ENCODE data around the gene ISG15. TPM values are rescaled to one million over a fixed set of nuclear protein-coding genes. Genes with fewer than 3 reads are reported as not detected.
A peak's percentile ranks its signal among the peaks of the same experiment; 100 is the strongest.
"Not testable (repeated sequence)": the region's sequence is repeated elsewhere in the genome, so short reads cannot be mapped to it uniquely, and the experiment has no call there.

The ISG15 gene
- total RNA-seq, 2 donors from 2014 or later: 81.0 to 197 TPM

DNA sequence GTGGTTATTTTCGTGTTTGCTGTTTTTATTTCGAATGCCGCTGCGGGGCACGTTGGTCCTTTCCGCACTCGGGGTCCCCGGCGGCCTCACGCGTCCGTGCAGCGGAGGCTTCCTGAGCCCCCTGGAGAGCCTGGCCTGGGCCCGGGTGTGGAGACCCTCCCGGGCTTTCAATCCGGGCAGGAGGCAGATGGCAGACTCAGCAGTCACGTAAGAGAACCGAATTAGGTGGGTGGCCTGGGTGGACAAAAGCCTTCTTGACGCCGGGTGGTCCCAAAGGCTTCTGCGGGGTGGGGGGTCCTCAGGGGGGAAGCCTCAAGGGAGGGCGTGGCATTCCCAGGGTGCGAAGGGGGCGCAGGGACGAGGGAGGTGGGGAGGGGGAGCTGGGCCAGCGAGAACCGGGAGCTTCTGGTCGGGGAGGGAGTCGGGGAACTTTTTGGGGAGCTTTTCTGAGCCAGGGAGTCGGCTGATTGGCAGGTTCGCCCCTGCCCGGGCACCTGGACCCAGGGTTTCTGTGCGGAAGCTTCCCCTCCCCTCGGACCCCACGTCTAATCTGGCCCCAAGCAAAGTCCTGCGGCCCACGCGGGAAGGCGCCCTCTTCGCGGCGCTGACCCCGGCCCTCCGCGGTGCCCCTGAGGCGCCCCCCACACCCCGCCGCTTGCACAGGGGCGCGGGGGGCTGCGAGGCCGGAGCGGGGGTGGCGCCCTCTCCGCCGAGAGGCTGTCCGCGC lies 12.1 kb upstream of the ISG15 start:
- H3K4me3 Mint-ChIP-seq: peak overlapping the region; percentile 80 to 81
- no peak for DNase-seq
- no peak for ATAC-seq (replicated peaks in 1 of 2)
- no peak overlapping the region for H3K27ac Mint-ChIP-seq
- H3K36me3 Mint-ChIP-seq (ENCODE audit: insufficient read depth in 2 of 2): peaks cover 0 to 2% of the 10 kb centered on the region in 2 donors
- H3K9me3 Mint-ChIP-seq: no peaks in the 10 kb centered on the region
- H3K27me3 Mint-ChIP-seq (ENCODE audit: low read depth): peaks cover 35% of the 10 kb centered on the region
- peaks cover 11% of the 10 kb centered on the region for H3K4me1 Mint-ChIP-seq (ENCODE audit: low read depth)

GRCh38 chr1:1003618-1004419 lies 9.5 kb upstream of the ISG15 start:
- Mint-ChIP-seq H3K4me1 (ENCODE audit: low read depth) (peaks cover 11% of the 10 kb centered on the region), H3K27me3 (ENCODE audit: low read depth) (peaks cover 24% of the 10 kb centered on the region), H3K27ac (no peak overlapping the region), H3K36me3 (ENCODE audit: insufficient read depth in 2 of 2) (peaks cover 0 to 2% of the 10 kb centered on the region in 2 donors), H3K4me3 (no peak overlapping the region), H3K9me3 (no peaks in the 10 kb centered on the region)
- ATAC-seq (replicated peaks in 1 of 2) (no peak), DNase-seq (no peak)

DNA sequence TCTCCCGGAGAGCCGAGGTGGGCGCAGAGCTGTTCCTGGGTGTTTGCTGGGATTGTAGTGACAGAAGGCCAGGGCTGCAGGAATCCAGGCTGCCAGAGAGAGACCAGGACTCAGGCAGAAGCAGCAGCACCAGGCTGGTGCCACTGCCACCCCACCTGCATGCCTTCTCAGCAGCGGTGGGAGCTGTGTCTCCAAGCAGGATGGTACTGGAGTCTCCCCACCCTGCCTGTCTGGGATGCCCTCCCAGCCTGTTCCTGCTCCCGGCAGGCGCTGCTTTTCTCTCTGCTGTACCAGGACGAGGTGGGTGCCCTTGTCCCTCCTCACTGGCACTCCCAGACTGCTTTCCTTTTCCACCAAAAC lies 8.9 kb upstream of the ISG15 start:
- Mint-ChIP-seq H3K4me1 (ENCODE audit: low read depth) (peaks cover 16% of the 10 kb centered on the region), H3K27ac (no peak overlapping the region), H3K9me3 (no peaks in the 10 kb centered on the region), H3K36me3 (ENCODE audit: insufficient read depth in 2 of 2) (peaks cover 0 to 2% of the 10 kb centered on the region in 2 donors), H3K4me3 (peak overlapping the region in 1 of 2 donors; percentile 57), H3K27me3 (ENCODE audit: low read depth) (peaks cover 24% of the 10 kb centered on the region)
- DNase-seq: no peak
- ATAC-seq (replicated peaks in 1 of 2): no peak

DNA sequence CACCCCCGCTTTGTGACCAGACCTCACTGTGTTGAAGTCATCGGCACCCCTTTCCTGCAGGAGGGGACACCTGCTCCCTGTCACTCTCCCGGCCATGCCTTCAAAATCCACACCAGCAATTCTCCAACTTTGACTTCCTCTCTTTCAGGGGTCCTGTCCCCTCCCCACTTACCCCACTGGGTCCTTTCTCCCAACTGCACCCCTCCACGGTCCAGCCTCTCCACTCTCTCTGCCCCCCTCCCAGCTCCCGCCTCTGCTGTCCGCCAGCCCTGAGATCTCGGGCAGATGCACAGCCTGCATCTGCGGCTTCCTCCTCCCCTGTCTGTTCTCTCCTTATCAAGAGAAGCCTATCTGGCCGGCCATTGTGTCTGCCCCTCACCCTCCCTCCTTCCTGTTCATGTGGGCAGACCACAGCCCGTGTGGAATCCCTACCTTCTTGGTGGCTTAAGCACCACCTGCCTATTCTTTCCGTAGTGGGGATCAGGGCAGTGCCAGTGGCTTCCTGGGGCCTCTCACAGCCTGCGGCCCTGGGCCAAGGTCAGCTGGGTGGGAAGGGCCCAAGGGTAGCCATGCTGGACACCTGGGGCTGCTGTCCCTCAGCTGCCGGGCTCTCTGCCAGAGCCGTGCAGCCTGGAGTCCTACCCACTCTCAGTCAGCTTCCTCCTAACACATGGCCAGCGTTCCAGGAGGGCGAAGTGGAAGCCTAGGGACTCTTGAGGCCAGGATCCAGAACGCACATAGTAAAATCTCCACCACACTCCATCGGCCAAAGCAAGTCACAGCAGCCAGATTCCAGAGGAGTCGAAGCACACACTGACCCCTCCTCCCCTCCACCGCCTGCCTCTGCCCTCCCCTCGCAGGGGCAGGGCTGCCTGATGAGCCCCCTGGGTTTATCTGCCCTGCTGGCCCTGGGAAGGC lies 8.3 kb upstream of the ISG15 start:
- Mint-ChIP-seq H3K4me3 (peak overlapping the region; percentile 42 to 57), H3K9me3 (no peaks in the 10 kb centered on the region), H3K27ac (no peak overlapping the region), H3K36me3 (ENCODE audit: insufficient read depth in 2 of 2) (peaks cover 0 to 2% of the 10 kb centered on the region in 2 donors), H3K27me3 (ENCODE audit: low read depth) (peaks cover 24% of the 10 kb centered on the region), H3K4me1 (ENCODE audit: low read depth) (peaks cover 16% of the 10 kb centered on the region)
- DNase-seq (no peak), ATAC-seq (replicated peaks in 1 of 2) (peak in 1 of 2 donors; percentile 29)

DNA sequence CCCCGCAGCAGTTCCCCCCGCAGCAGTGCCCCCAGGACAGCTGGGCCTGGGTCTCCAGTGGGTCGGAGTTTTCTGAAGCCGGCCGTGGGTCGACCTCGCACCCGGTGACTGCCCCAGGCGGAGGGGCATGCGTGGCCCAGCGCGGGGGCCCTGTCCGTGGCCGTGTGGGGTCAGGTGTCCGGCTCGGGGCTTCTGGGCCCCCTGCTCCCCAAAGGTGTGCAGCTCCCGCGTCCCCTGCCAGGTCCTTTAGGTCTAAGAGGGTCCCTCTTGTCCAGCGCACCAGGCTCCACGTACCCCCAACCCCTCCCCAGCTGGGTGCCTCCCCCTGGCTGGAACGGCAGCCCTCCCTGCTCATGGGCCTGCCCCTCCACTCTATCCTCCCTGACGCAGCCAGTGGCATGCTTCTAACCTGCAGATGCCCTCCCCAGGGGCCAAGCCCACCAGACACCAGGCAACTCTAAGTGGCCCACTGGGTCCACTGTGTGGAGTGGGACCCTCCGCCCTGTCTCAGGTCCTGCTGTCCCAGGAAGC lies 7.5 kb upstream of the ISG15 start:
- Mint-ChIP-seq H3K4me1 (ENCODE audit: low read depth) (peaks cover 16% of the 10 kb centered on the region), H3K4me3 (no peak overlapping the region), H3K27ac (no peak overlapping the region), H3K36me3 (ENCODE audit: insufficient read depth in 2 of 2) (no peaks in the 10 kb centered on the region), H3K27me3 (ENCODE audit: low read depth) (peaks cover 20% of the 10 kb centered on the region), H3K9me3 (no peaks in the 10 kb centered on the region)
- ATAC-seq (replicated peaks in 1 of 2): no peak
- DNase-seq: no peak

DNA sequence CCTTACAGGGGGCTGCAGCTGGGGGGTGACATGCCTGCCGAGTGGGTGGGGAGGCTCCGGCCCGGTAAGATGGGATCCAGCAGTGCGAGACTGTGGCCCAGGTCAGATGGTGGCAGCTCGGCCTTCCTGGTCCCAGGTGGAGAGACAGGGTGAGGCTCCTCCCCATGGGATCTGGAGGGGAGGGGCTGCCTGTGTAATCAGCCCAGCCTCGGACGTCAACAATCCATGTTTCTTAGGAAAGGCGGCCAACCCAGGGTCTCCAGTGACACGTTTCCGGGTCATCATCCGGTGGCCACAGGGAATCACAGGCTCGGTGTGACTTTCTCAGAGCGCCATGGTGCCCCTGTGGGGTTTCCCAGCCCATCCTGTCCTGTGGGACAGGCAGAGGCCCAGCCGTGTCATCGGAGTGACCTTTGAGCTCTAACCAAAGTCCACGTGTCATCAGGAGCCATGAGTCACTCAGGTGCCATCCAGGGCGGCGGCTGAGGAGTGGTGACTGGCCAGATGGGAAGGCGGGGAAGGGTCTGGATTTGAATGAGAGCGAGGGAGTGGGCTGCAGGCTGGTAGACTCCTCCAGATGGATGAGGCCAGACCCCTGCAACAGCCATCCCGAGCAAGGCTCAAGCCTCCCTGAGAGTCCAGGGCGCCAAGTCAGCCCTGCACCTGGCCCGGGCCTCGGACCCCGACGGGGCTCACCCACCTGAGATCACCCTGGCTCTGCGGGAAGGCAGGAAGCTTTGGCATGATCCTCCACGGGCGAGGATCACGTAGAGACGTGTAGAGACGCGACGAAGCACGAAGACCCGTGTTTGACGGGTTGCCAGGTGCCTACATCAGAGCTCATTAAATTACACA lies 6.8 kb upstream of the ISG15 start:
- H3K4me3 Mint-ChIP-seq: no peak overlapping the region
- no peak overlapping the region for H3K27ac Mint-ChIP-seq
- peaks cover 18% of the 10 kb centered on the region for H3K27me3 Mint-ChIP-seq (ENCODE audit: low read depth)
- ATAC-seq (replicated peaks in 1 of 2): no peak
- peaks cover 16% of the 10 kb centered on the region for H3K4me1 Mint-ChIP-seq (ENCODE audit: low read depth)
- no peaks in the 10 kb centered on the region for H3K36me3 Mint-ChIP-seq (ENCODE audit: insufficient read depth in 2 of 2)
- no peak for DNase-seq
- no peaks in the 10 kb centered on the region for H3K9me3 Mint-ChIP-seq

GRCh38 chr1:1010131-1010530 lies 3.2 kb upstream of the ISG15 start:
- DNase-seq; H3K4me3 Mint-ChIP-seq; ATAC-seq (replicated peaks in 1 of 2); H3K9me3 Mint-ChIP-seq; H3K27me3 Mint-ChIP-seq (ENCODE audit: low read depth); H3K36me3 Mint-ChIP-seq (ENCODE audit: insufficient read depth in 2 of 2); H3K27ac Mint-ChIP-seq: not testable (repeated sequence)
- peaks cover 24% of the 10 kb centered on the region for H3K4me1 Mint-ChIP-seq (ENCODE audit: low read depth)

DNA sequence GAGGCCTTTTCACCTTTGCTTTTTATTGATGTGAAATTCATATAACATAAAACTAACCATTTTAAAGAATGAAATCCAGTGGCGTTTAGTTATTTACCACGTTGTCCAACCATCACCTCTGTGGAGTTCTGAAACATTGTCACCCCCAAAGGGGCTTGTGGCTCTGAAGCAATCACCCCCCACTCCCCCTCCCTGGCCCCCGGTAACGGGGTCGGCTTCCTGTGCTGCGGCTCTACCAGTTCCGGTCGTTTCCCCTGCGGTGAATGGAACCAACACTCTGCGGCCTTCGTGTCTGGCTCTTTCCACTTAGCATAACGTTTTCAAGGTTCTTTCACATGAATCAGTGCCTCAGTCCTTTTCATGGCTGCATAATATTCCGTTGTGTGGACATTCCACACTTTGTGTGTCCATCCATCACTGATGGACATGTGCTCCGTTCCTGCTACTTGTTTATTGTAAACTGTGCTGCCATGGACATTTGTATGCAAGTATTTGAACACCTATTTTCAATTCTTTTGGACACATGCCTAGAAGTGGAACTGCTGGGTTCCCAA lies 1.8 kb upstream of the ISG15 start:
- ATAC-seq (replicated peaks in 1 of 2): no peak
- Mint-ChIP-seq H3K9me3 (no peaks in the 10 kb centered on the region), H3K4me1 (ENCODE audit: low read depth) (peaks cover 21% of the 10 kb centered on the region), H3K36me3 (ENCODE audit: insufficient read depth in 2 of 2) (peaks cover 0 to 4% of the 10 kb centered on the region in 2 donors), H3K27me3 (ENCODE audit: low read depth) (no peaks in the 10 kb centered on the region), H3K27ac (no peak overlapping the region), H3K4me3 (no peak overlapping the region)
- DNase-seq: no peak

GRCh38 chr1:1012736-1013104 lies 577 bp upstream of the ISG15 start:
- peaks cover 28% of the 10 kb centered on the region for H3K4me1 Mint-ChIP-seq (ENCODE audit: low read depth)
- not testable (repeated sequence) for H3K9me3 Mint-ChIP-seq; H3K36me3 Mint-ChIP-seq (ENCODE audit: insufficient read depth in 2 of 2); DNase-seq; ATAC-seq (replicated peaks in 1 of 2); H3K27me3 Mint-ChIP-seq (ENCODE audit: low read depth)
- peak overlapping the region; percentile 87 for H3K27ac Mint-ChIP-seq
- peak overlapping the region; percentile 93 to 96 for H3K4me3 Mint-ChIP-seq

DNA sequence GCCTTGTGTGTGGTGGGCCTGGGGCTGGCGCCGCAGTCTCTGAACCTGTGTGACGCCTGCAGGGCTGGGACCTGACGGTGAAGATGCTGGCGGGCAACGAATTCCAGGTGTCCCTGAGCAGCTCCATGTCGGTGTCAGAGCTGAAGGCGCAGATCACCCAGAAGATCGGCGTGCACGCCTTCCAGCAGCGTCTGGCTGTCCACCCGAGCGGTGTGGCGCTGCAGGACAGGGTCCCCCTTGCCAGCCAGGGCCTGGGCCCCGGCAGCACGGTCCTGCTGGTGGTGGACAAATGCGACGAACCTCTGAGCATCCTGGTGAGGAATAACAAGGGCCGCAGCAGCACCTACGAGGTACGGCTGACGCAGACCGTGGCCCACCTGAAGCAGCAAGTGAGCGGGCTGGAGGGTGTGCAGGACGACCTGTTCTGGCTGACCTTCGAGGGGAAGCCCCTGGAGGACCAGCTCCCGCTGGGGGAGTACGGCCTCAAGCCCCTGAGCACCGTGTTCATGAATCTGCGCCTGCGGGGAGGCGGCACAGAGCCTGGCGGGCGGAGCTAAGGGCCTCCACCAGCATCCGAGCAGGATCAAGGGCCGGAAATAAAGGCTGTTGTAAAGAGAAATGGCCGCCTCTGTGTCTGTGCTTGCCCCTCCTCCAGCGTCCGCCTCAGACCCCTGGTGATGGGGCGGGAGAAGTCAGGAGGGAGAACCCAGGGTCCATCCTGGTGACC lies 788 bp downstream of the ISG15 start:
- no peaks in the 10 kb centered on the region for H3K27me3 Mint-ChIP-seq (ENCODE audit: low read depth)
- peaks cover 3 to 4% of the 10 kb centered on the region in 2 donors for H3K36me3 Mint-ChIP-seq (ENCODE audit: insufficient read depth in 2 of 2)
- H3K4me3 Mint-ChIP-seq: peak overlapping the region; percentile 93 to 96
- ATAC-seq (replicated peaks in 1 of 2) (no peak), DNase-seq (peak in 1 of 2 donors; percentile 42)
- H3K9me3 Mint-ChIP-seq: no peaks in the 10 kb centered on the region
- H3K27ac Mint-ChIP-seq: peak overlapping the region; percentile 87
- H3K4me1 Mint-ChIP-seq (ENCODE audit: low read depth): peaks cover 26% of the 10 kb centered on the region

GRCh38 chr1:1014799-1015681 lies 1.7 kb downstream of the ISG15 start:
- no peaks in the 10 kb centered on the region for H3K9me3 Mint-ChIP-seq
- H3K4me3 Mint-ChIP-seq: peak overlapping the region; percentile 93 to 96
- no peak for ATAC-seq (replicated peaks in 1 of 2)
- peak in 1 of 2 donors; percentile 45 for DNase-seq
- H3K36me3 Mint-ChIP-seq (ENCODE audit: insufficient read depth in 2 of 2): peaks cover 3 to 4% of the 10 kb centered on the region in 2 donors
- peaks cover 24% of the 10 kb centered on the region for H3K4me1 Mint-ChIP-seq (ENCODE audit: low read depth)
- H3K27ac Mint-ChIP-seq: no peak overlapping the region
- no peaks in the 10 kb centered on the region for H3K27me3 Mint-ChIP-seq (ENCODE audit: low read depth)
